Peyer's patch (tissue), 4 donors: ENCODE results near the gene KLF16. TPM values are rescaled to one million over a fixed set of nuclear protein-coding genes. Genes with fewer than 3 reads are reported as not detected.
A peak's percentile ranks its signal among the peaks of the same experiment; 100 is the strongest.

Experiments used
- DNase-seq, 3 donors: peaks; one replicate each; pipeline ENCODE4 v3.0.0-alpha.2; 2017 to 2019
- H3K27ac ChIP-seq, 4 donors: fragments of 200-600 bp; sonication (generic); one replicate each; pipeline ENCODE4 v1.5.1; 2016 to 2019
- H3K27me3 ChIP-seq, 2 donors: fragments of 200-600 bp; sonication (generic); one replicate each; pipeline ENCODE4 v1.5.1; 2019
- H3K36me3 ChIP-seq, 3 donors: fragments of 200-600 bp; sonication (generic); one replicate each; pipeline ENCODE4 v1.5.1; 2016 to 2019
- H3K4me1 ChIP-seq, 4 donors: fragments of 200-600 bp; sonication (generic); one replicate each; pipeline ENCODE4 v1.5.1; 2016 to 2019
- H3K4me3 ChIP-seq, 4 donors: fragments of 200-600 bp; sonication (generic); 1 replicate in 3 of 4; 2 replicates in 1 of 4; pipeline ENCODE4 v1.5.1; 2016 to 2019; ENCODE audit warnings: mild to moderate bottlenecking in 1 of 4
- H3K9me3 ChIP-seq, 4 donors: fragments of 200-600 bp; sonication (generic); one replicate each; pipeline ENCODE4 v1.5.1; 2016 to 2019; ENCODE audit warnings: mild to moderate bottlenecking in 1 of 4
- POLR2A ChIP-seq, 2 donors: fragments of 450-650 bp; IDR thresholded peaks; one replicate each; pipeline ENCODE4 v1.5.1; 2017; ENCODE audit warnings: antibody characterized with exemption in 2 of 2, mild to moderate bottlenecking in 2 of 2, moderate library complexity in 2 of 2
- total RNA-seq, 4 donors: library from RNA; depleted of rRNA; stranded (reverse); fragments of >200 nt; gene quantifications; one replicate each; pipeline ENCODE4 v1.1.0, GENCODE V29; 2016
- TF ChIP-seq, protein P1 (sequence below), 6 experiments: fragments of 450-650 bp in 4 of 6; fragments of 200-600 bp in 2 of 6; sonication (generic) in 1 of 6; IDR thresholded peaks; one replicate each; pipeline ENCODE4 v1.5.1; 2017 to 2019; ENCODE audit warnings: antibody characterized with exemption in 6 of 6, mild to moderate bottlenecking in 3 of 6, moderate library complexity in 1 of 6

The KLF16 gene
- total RNA-seq, 4 donors from 2014 or later = 10.3 to 18.2 (median 14.8) TPM

GRCh38 chr19:1850809-1851653, 12.3 kb downstream of the KLF16 start:
- TF ChIP-seq POLR2A (IDR thresholded peaks at IDR 0.05) = no peak
- TF ChIP-seq, protein P1, sequence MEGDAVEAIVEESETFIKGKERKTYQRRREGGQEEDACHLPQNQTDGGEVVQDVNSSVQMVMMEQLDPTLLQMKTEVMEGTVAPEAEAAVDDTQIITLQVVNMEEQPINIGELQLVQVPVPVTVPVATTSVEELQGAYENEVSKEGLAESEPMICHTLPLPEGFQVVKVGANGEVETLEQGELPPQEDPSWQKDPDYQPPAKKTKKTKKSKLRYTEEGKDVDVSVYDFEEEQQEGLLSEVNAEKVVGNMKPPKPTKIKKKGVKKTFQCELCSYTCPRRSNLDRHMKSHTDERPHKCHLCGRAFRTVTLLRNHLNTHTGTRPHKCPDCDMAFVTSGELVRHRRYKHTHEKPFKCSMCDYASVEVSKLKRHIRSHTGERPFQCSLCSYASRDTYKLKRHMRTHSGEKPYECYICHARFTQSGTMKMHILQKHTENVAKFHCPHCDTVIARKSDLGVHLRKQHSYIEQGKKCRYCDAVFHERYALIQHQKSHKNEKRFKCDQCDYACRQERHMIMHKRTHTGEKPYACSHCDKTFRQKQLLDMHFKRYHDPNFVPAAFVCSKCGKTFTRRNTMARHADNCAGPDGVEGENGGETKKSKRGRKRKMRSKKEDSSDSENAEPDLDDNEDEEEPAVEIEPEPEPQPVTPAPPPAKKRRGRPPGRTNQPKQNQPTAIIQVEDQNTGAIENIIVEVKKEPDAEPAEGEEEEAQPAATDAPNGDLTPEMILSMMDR (IDR thresholded peaks at IDR 0.05) = no peak
- H3K36me3 ChIP-seq = no peaks in the 10 kb centered on the region
- peak overlapping the region in 1 of 4 donors; percentile 21 for H3K4me3 ChIP-seq
- H3K27me3 ChIP-seq = no peaks in the 10 kb centered on the region
- no peaks in the 10 kb centered on the region for H3K9me3 ChIP-seq
- peak overlapping the region in 1 of 4 donors; percentile 18 for H3K27ac ChIP-seq
- DNase-seq = no peak
- peaks cover 10 to 70% (median 46%) of the 10 kb centered on the region in 4 donors for H3K4me1 ChIP-seq

DNA sequence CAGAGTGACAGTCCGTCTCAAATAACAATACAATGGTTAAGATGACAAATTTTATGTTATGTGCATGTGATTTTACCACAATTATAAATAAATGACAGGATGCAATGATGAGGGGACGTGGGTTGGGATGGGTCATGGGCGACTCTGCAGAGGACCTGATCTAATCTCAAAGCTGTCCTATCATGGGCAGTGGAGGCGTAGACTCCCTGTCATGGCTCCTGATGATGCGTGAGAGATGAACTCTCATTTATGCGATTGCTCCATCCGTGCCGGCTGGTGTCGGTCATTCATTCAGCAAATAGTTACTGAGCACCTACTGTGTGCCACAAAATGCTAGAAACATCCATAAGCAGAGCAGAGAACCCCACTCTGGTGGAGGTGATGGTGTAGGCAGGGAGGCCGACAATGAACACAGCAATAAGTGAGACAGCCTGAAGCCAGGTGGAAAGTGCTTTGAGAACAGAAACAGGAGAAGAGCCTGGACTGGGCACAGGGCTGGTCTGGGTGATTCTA, 13.4 kb downstream of the KLF16 start:
- Histone ChIP-seq H3K27ac (no peak overlapping the region), H3K9me3 (no peaks in the 10 kb centered on the region), H3K36me3 (no peaks in the 10 kb centered on the region), H3K27me3 (no peaks in the 10 kb centered on the region), H3K4me1 (peaks cover 5 to 71% (median 41%) of the 10 kb centered on the region in 4 donors), H3K4me3 (no peak overlapping the region)
- TF ChIP-seq, protein P1 (IDR thresholded peaks at IDR 0.05) = no peak
- no peak for TF ChIP-seq POLR2A (IDR thresholded peaks at IDR 0.05)
- no peak for DNase-seq

- H3K27ac ChIP-seq = peak overlapping the region in 3 of 4 donors; percentile 97 to 100 (median 99)
- no peak for DNase-seq
- no peaks in the 10 kb centered on the region for H3K27me3 ChIP-seq
- H3K9me3 ChIP-seq = no peaks in the 10 kb centered on the region
- no peaks in the 10 kb centered on the region for H3K36me3 ChIP-seq
- TF ChIP-seq, protein P1 (IDR thresholded peaks at IDR 0.05) = no peak
- no peak for TF ChIP-seq POLR2A (IDR thresholded peaks at IDR 0.05)
- H3K4me1 ChIP-seq = peaks cover 5 to 71% (median 41%) of the 10 kb centered on the region in 4 donors
- no peak overlapping the region for H3K4me3 ChIP-seq
Measured at GRCh38 chr19:1849132-1849474, 14.3 kb downstream of the KLF16 start.

DNA sequence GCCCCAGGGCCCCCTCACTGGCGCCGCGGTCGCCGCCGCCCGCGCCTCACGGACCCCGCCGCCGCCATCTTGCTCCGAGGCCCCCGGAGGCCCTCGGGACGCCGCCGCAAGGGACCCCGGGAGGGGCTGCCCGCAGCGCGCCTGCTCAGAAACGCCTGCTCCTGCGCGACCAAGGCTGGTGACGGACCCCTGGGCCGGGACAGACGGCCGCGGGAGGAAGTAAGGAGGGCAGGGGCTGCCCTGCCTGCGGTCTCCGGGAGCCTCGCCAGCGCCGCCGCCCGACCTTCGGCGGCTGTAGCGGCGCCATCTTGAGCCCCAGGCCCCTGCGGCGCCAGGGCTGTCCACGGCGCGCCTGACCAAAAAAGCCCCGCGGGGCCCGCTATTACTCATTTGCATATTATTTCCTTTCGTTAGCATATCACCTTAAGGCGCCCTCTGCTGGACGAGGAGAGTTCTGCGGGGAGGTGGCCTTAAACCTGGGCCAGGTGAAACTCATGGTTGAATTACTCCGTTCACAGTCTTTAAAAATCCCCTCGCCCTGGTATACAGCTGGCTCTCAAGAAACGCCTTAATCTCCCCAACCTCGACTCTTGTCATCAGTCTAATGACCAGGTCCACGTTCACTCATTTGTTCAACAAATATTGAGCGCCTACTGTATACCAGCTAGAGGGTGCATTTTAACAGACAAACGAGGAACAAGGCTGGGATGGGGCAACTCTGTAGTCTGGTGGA, 14.8 kb downstream of the KLF16 start, which contains the start of gene REXO1:
REXO1 (minus strand) TSS at position 85 of the 733 bp plus-strand sequence. CDS start 125 bp downstream, outside the sequence.
- DNase-seq = peak; percentile 96 to 98 (median 97)
- H3K27me3 ChIP-seq = no peaks in the 10 kb centered on the region
- H3K9me3 ChIP-seq = no peaks in the 10 kb centered on the region
- TF ChIP-seq POLR2A (IDR thresholded peaks at IDR 0.05) = peak; percentile 53 to 58
- TF ChIP-seq, protein P1 (IDR thresholded peaks at IDR 0.05) = peak; percentile 88 to 98 (median 97)
- no peaks in the 10 kb centered on the region for H3K36me3 ChIP-seq
- peak within 1 kb of the TSS; percentile 97 to 100 (median 99) for H3K27ac ChIP-seq
- H3K4me3 ChIP-seq = peak within 1 kb of the TSS; percentile 94 to 100 (median 100)
- peaks cover 3 to 71% (median 39%) of the 10 kb centered on the region in 4 donors for H3K4me1 ChIP-seq

- no peak for DNase-seq
- Histone ChIP-seq H3K4me1 (peaks cover 2 to 71% (median 38%) of the 10 kb centered on the region in 4 donors), H3K27me3 (no peaks in the 10 kb centered on the region), H3K4me3 (peak overlapping the region; percentile 94 to 100 (median 100)), H3K27ac (peak overlapping the region; percentile 97 to 100 (median 99)), H3K9me3 (no peaks in the 10 kb centered on the region), H3K36me3 (no peaks in the 10 kb centered on the region)
- TF ChIP-seq, protein P1 (IDR thresholded peaks at IDR 0.05) = no peak
- TF ChIP-seq POLR2A (IDR thresholded peaks at IDR 0.05) = no peak
Measured at GRCh38 chr19:1847684-1848398, 15.5 kb downstream of the KLF16 start.
